Fibroblast of skin of abdomen (primary cell): ENCODE data around the gene HPSE2.

Experiments used
- DNase-seq: peaks from one replicate; pipeline ENCODE4 v3.0.0-alpha.2; 2013

HPSE2 gene

GRCh38 chr10:98427011-98427515 lies 808.6 kb downstream of the HPSE2 start:
- no peak for DNase-seq

GRCh38 chr10:98425511-98426352 lies 809.9 kb downstream of the HPSE2 start:
- peak; percentile 6 for DNase-seq

GRCh38 chr10:98424295-98425254 lies 811.1 kb downstream of the HPSE2 start:
- no peak for DNase-seq

- DNase-seq = no peak
Measured at GRCh38 chr10:98423691-98424120, 811.9 kb downstream of the HPSE2 start.

GRCh38 chr10:98422182-98422581 lies 813.5 kb downstream of the HPSE2 start:
- DNase-seq = no peak

GRCh38 chr10:98420786-98421185 lies 814.9 kb downstream of the HPSE2 start:
- no peak for DNase-seq

GRCh38 chr10:98419469-98420261 lies 816.0 kb downstream of the HPSE2 start:
- DNase-seq = no peak

GRCh38 chr10:98418665-98419468 lies 816.8 kb downstream of the HPSE2 start:
- no peak for DNase-seq

- no peak for DNase-seq
Measured at GRCh38 chr10:98417973-98418664, 817.5 kb downstream of the HPSE2 start.

GRCh38 chr10:98417481-98417959 lies 818.1 kb downstream of the HPSE2 start:
- DNase-seq = no peak

- DNase-seq = no peak
Measured at GRCh38 chr10:98416606-98417388, 818.9 kb downstream of the HPSE2 start.

GRCh38 chr10:98415731-98416119 lies 819.9 kb downstream of the HPSE2 start:
- DNase-seq = peak; percentile 51

GRCh38 chr10:98414932-98415730 lies 820.5 kb downstream of the HPSE2 start, which contains the start of gene PYROXD2:
Gene PYROXD2 (minus strand): TSS chr10:98415182. CDS start chr10:98415135, 47 bp downstream.
- DNase-seq = peak; percentile 95

- DNase-seq = no peak
Measured at GRCh38 chr10:98414578-98414931, 821.1 kb downstream of the HPSE2 start.

GRCh38 chr10:98411768-98412167 lies 823.9 kb downstream of the HPSE2 start:
- DNase-seq = no peak

- no peak for DNase-seq
Measured at GRCh38 chr10:98411166-98411565, 824.5 kb downstream of the HPSE2 start.

GRCh38 chr10:98410759-98411158 lies 824.9 kb downstream of the HPSE2 start:
- DNase-seq = no peak

GRCh38 chr10:98410135-98410743 lies 825.4 kb downstream of the HPSE2 start:
- DNase-seq = no peak
